Brain (organoid and tissue), 1 donor: ENCODE measurements around the gene CD69. TPM values are rescaled to one million over a fixed set of nuclear protein-coding genes. Genes with fewer than 3 reads are reported as not detected.

Experiments used
- polyA plus RNA-seq: library from polyadenylated mRNA; stranded (reverse); fragments of 350-450 nt; fragmentation: Illumina TruSeq; extraction: RNeasy Lipid Tissue Mini Kit (QIAGEN cat#74804); gene quantifications from one replicate; pipeline ENCODE4 v1.2.3, GENCODE V29; 2015; ENCODE audit warnings: low read depth, low replicate concordance; ENCODE audit not compliant: insufficient read depth

Gene CD69
- polyA plus RNA-seq, 1 donor from 2014 or later, result not detected

Other genes starting within 250 kb of the CD69 start
- 0.37 TPM for gene KLRB1, start 153.0 kb downstream of the CD69 start, polyA plus RNA-seq
- 0.81 TPM for gene CLEC2D, start 91.2 kb downstream of the CD69 start, polyA plus RNA-seq
- gene CLECL1, start 27.8 kb downstream of the CD69 start, polyA plus RNA-seq, result not detected
- gene KLRF1, start 66.6 kb upstream of the CD69 start, polyA plus RNA-seq, result not detected
- 0.90 TPM for gene CLEC2B, start 108.5 kb upstream of the CD69 start, polyA plus RNA-seq
- gene KLRF2, start 120.6 kb upstream of the CD69 start, polyA plus RNA-seq, result not detected
- gene CLEC2A, start 171.5 kb upstream of the CD69 start, polyA plus RNA-seq, result not detected
- not detected for gene CLEC12A, start 210.5 kb upstream of the CD69 start, polyA plus RNA-seq
- not detected for gene CLEC1B, start 238.2 kb upstream of the CD69 start, polyA plus RNA-seq
- not detected for gene CLEC12B, start 249.7 kb upstream of the CD69 start, polyA plus RNA-seq